ENCODE results near the gene DLG5.
A peak's percentile ranks its signal among the peaks of the same experiment; 100 is the strongest.
"Not testable (repeated sequence)": the region's sequence is repeated elsewhere in the genome, so short reads cannot be mapped to it uniquely, and the experiment has no call there.

DLG5 gene

DNA sequence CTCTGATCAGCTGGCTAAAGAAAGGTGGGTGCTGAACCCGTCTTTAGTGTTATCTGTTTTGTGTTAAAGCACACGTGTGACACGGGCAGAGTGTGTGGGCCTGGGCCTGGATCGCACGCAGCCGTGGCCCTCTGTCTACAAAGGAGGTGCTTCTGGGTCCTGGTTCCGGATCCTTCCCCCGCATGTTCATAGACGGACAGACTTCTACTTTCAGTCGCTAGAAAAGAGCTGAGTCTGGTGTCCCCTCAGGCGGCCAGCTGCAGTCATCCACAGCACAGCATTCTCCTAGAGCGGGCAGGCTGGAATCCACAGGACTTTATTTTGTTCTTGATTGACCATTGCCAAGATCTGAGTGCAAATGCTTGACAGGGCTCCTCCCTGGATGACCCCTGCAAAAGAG, 134.4 kb downstream of the DLG5 start:
- no peak for DNase-seq (ENCODE audit: low spot score)

DNA sequence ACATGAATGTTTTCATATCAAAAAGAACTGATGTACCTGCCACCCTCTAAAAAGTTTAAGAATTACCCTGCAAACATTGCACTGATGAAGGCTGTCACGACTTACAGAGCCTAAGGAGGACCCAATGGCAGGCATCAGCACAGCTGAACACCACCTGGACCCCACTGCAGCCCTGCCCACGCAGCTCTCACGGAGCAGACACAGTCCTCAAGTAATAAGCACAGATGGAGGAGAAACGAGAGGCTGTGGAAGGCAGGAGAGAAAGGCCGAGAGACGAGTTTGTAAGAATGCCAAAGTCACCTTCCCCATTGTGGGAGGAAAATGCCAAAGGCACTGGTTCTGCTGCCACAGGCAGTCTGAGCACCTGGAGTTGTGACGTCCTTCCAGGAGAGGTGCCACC, 135.0 kb downstream of the DLG5 start:
- no peak for DNase-seq (ENCODE audit: low spot score)

DNA sequence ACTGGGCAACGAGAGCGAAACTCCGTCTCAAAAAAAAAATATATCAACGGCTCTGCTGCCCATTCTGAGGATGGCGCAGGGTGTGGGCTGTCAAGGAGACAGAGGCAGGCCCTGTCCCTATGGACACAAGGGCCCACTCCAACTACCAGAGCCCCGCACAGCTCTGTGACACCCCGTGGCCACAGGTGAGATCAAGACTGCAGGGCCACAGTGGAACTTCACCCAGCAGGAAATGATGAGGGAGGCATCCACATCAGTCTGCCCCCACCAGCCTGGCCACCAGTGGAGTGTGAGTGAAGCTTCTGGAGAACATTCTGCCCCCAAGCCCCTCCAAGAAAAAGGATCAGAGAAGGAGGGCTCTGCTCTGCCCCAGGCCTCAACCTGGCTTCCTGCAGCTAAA, 136.7 kb downstream of the DLG5 start:
- no peak for DNase-seq (ENCODE audit: low spot score)

DNA sequence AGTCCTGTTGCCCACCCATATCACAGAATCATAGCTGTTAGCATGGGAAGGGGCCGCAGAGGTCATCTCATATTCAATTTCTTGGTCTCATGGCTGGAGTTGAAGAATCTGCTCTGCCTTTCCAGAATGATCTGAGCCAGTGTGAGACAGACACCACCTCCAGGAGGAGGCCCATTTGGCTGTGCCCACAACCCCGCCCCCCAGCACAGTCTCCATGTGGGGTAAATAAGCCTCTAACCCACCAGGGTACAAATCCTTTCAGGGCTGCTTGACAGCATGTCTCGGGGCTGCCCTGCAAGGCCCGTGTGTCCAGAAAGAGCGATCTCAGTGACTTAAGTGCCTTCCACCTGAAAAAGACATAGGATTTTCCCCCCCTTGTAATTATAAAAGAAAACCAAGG, 137.5 kb downstream of the DLG5 start:
- DNase-seq (ENCODE audit: low spot score) = no peak

DNA sequence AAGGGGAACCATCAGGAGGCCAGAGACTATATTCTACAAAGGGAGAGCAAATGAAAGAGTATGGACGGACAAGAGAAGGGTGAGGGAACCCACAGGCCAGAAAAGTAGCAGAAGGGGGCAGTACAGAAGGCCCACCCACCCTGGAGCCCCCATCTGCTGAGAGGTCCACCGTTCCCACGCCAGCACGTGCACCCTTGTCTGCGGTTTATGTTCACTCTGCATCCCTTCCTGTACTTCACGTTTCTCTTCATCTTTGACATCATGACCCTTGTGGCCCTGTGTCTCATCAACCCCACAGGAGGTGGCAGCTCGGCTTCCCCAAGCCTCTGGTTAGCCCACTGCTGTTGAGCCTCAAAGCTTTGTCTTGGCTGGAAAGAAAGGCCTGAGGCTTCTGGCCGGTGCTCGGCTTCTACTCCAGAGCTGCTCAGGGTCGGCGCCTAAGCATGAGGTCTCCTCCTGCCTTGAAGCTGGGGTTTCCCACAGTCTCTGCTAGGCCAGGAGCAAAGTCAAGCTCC, 138.0 kb downstream of the DLG5 start:
- no peak for DNase-seq (ENCODE audit: low spot score)

DNA sequence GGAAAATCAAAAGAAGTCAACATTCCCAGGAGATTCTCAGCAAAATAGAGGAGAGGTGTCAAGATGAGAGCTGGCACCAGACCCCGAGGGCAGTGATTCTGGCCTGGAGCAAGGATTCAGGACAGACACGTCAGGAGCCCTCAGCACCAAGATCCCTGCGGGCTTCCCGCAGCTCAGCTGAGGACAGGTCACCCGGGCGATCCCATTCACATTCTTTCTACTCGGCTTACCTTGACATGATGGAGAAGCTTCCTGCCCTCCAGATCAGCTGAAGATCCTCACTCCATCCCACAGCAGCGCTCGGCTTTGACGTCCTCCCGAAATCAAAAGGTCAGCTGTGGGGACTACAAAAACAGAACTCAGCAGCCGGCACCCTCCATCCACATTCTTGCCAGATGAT, 139.1 kb downstream of the DLG5 start:
- DNase-seq (ENCODE audit: low spot score) = no peak

DNA sequence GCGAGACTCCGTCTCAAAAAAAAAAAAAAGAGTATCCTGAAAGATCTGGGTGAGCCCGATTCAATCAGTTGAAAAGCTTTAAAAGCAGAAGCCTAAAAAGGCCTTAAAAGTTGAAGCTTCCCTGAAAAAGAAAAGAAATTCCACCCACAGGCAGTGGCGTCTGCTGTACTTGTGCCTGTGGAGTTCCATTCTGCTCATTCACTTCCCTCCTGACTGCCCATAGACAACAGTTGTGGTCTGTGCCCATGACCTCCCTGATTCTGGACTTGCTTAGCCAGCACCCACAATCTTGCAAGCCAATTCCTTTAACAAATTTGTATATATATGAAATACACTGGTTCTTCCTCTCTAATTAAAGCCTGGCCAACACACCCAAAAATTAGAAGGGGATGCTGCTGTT, 141.7 kb downstream of the DLG5 start:
- peak; percentile 85 for DNase-seq (ENCODE audit: low spot score)

DNA sequence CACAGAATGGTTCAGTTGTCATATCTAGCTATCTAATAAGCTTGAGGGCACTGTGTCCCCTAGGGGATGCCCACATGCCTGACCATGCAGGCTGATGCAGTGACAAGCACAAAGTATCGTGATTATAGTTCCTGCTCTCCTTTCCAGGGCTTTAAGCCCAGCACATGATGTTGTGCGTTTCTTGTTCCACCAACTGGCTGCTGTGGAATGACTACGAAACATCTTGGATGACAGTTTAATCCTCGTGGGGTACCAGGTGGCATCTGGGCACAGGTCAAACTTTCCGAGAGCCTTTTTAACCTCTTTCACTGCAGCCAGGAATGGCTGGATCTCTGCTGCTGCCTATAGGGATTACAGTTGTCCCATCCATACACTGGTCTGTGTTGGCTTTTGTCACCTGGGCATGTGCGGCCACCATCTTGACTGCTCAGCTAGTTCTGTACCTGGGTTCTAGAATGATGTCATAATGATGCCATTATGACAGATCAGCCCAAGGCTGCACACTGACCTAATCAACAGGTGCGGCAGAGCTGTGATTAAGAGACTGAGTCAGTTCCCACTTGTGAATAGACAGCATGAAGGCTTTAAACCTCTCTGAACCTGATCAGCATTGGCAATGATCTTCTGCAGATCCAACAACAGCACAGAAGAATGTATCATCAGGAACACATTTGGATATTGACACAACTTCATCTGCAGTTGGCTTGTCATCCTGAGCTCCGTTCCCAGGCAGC, 144.1 kb downstream of the DLG5 start:
- DNase-seq (ENCODE audit: low spot score) = no peak

DNA sequence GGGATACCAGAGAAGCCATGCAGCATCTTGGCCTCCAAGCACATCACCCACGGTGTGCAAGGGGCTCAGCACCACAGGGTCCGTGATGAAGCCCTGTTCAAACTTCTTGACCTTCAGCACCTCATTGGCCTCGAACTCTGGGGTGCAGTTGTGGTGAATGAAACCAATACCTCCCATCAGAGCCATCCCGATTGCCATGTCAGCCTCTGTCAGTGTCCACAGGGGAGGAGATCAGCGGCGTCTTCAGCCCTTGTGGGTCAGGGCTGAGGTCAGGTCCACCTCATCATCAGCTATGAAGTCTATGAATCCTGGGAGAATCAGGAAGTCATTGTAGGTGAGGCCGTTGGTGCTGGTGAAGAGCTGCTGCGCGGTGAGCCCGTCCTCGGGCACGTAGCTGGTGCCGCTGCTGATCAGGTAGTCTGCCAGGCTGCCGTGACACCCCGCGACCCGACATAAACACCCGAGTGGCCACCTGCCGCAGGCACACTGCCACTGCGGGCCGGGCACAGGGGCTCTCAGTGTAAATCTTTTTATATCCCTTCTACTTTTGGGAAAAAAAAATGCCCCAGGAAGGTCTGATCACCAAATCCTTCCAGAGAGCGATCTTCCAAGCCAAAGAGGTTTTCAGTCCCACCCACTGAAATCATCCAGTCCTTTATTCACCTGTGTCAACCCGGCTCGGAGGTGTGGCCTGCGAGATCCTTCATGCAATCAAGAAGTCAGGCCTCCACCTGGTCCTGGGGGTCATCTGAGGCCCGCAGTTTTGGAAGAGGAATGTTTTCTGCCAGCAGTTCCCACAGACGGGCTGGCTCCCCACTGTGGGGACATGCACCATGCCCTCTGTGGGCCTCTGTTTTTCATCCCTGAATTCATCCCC, 144.9 kb downstream of the DLG5 start:
- no peak for DNase-seq (ENCODE audit: low spot score)

DNA sequence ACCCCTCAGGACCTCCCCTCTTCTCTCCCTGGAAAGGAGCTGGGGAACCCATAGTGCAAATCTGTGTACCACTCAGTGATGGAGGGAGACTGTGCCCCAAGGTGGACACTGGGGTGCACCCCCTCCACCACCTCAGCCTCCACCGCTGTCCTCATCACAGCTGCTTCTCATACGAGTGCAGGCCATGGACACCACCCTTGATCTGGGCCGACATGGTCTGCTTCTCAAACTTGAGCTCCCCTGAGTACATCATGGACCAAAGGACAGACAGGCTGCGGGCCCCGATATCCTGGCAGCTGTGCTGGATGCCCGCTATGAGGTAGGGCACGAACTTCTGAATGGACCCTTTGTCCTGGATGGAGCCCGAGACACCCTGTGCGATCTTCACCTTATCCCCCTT, 146.4 kb downstream of the DLG5 start:
- no peak for DNase-seq (ENCODE audit: low spot score)

DNA sequence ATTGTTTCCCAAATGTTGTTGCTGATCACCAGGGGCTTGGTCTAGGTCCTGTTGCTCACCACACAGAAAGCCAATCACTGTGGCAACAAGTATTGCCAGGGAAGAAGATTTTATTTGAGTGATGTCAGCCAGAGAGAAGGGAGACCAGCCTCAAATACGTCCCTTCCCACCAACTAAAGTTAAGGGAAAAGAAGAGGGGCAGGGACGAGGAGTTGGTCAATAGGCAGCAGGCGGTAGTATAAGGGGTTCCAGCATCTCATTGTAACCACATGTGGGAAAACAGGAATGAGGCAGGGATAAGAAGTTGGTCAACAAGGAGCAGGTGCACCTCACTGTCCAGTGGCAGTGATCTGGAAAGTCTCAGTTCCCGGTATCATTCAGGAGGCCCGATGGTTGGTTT, 150.1 kb downstream of the DLG5 start:
- DNase-seq (ENCODE audit: low spot score) = no peak

DNA sequence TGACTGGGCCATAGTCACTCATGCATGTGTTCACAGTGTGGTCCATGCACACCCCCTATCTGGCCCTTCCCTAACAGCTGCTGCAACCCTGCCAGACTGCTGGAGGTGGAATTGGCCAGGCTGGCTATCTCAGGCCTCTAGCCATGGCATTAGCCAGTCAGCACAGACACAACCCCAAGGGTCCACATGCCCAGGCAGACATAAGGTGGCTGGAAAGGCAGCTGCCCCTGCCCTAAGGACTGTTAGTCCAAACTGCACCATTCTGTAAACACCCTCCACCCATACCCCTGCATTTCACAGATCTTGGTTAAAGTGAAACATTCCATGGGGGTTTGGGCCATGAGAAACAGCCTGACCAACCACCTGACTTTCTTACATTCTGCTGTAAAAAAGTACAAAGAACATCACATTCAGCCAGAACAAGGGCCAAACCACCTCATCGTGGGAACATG, 151.6 kb downstream of the DLG5 start:
- DNase-seq (ENCODE audit: low spot score) = no peak

DNA sequence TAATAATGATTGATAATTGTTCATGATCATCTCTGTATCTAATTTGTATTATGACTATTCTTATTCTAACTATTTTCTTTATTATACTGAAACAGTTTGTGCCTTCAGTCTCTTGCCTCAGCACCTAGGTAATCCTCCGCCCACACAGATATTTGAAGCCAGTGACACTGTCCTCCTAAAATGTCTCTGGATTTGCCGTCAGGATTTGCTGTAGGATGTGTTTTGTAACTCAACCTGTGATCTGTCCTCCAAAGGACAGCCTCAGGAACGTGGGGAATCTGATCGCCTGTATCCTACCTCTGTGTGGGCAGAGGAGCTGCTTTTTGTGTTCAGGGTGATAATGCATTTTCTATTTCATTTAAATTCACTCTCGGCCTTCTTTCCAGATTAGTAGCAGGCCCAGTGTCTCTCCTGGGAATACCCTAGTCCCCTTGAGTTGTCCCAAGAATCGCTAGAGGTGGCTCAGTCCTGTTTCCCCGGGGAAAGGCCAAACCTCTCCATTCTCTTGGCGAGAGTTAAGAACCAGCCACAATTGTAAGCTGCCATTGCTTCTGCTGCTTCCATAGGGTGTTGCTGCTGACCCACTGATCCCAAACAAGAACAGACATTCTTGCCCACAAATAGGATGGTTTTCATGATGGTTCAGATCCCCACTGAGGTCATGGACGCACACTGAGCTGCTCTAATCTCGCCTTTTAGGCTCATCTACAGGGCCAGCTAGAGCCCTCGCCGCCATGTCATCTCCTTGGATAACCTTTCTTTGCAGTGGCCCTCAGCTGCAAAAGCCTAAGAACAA, 152.7 kb downstream of the DLG5 start:
- no peak for DNase-seq (ENCODE audit: low spot score)

DNA sequence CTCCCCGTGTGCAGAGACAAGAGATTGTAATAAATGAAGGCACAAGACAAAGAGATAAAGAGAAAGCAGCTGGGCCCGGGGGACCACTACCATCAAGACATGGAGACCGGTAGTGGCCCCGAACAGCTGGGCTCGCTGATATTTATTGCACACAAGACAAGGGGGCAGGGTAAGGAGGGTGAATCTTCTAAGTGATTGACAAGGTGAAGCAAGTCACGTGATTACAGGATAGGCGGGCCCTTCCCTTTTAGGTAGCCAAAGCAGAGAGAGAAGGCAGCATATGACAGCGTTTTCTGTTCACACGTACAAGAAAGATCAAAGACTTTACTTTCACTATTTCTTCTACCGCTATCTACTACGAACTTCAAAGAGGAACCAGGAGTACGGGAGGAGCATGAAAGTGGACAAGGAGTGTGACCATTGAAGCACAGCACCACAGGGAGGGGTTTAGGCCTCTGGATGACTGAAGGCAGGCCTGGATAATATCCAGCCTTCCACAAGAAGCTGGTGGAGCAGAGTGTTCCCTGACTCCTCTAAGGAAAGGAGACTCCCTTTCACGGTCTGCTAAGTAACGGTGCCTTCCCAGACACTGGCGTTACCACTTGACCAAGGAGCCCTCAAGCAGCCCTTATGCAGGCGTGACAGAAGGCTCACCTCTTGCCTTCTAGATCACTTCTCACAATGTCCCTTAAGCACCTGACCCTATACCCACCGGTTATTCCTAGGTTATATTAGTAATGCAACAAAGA, 153.5 kb downstream of the DLG5 start:
- DNase-seq (ENCODE audit: low spot score) = not testable (repeated sequence)

DNA sequence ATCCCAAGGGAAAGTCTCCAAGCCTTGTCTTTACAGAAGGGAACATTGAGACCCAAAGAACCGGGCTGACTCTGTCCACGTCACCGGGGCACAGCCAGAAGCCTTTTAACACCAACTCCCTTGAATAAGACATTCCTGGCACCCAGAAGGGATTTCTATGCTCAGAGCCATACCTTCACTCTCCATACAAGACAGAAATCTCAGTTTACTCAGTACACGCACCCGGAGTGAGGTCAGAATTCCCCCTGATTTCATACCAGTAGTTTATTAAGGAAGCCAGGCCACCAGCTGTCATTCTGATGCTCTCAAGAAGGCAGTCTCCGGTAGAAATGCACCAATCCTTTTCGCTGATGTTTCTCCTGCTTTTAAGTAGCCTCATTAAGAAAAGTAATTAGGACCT, 154.7 kb downstream of the DLG5 start:
- no peak for DNase-seq (ENCODE audit: low spot score)

DNA sequence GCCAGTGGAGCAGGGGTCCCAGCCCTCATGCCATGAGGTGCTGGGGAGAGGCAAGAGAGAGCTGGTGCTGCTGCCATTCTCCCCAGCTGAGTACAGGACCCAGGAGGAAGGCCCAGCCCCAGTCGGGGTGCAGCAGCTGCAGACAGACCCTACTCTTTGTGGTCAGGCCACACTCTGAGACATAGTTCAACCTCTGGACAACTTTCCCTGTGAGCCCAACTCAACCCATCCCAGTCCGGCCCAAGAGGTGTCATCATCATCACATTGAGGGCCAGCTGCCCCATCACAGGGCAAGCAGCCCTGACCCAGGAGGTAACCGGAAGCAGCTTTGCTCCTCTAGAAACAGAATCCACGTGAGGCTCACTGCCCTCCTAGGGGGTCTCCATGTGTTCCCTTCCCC, 155.1 kb downstream of the DLG5 start:
- DNase-seq (ENCODE audit: low spot score) = no peak

DNA sequence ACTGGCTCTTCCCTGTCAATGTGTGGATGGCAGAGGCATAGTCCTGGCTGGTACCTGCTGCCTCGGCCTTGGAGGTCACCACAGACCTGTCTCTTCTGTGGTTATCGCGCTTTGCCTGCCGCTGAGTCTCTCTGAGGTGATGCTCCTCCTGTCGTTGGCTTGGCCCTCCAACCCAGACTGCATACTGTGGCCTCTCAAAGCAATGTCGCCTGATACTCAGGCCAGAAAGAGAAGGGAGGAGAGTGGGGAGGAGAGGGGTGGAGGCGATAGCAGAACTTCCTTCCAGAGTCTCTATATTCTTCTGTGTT, 155.7 kb downstream of the DLG5 start:
- DNase-seq (ENCODE audit: low spot score) = no peak

DNA sequence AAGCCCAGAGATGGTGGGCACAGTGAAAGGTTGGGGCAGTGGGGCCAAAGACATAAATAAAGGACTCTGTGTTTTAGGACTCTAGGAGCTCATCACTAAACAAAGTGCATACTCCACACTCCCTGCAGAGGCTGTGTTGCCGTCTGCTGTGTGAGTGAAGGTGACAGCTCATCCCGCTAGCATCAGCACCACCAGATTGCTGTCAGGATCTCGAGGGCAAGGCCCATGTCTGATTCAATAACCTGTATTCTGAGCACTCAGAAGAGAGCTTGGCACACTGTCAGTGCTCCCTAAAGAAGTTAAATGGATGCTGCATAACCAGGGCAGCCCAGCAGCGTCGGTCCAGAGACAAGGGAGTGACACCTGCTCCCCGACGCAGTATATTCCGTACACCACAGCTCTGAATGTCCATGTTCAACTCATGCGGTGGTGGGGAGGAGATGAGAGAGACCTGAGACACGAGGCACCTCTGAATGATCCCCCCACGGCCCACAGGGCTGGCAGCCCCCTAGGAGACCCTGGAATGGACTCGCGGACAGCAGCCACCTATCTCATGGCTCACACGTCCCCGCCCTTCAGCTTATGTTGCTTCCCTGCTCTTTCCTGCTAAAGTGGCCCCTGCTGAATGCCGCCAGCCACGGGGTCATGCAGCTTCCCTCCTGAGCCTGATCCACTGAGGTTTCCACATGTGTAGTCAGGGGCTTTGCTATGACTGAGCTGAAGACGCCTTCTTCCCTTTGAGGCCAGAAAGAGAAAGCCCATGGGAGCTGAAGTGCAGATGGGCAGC, 156.3 kb downstream of the DLG5 start:
- DNase-seq (ENCODE audit: low spot score) = no peak

DNA sequence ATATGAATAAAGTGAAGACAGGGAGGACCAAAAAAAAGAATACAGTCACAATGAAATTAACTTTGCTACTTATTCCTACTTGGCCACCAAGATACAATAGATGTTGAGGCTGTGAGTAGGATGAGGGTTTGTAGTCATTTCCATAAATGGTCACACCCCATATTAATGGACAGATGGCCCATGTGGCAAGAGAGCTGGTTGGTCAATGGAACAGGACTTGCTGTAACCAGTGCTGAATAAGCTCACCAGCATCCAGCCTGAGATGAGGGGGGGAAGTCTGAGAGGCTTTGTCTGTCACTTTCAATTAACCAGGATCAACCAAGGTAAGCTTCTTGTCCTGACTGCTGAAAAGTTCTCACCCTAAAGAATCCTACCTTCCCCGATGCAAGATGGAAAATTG, 158.5 kb downstream of the DLG5 start:
- DNase-seq (ENCODE audit: low spot score) = no peak

DNA sequence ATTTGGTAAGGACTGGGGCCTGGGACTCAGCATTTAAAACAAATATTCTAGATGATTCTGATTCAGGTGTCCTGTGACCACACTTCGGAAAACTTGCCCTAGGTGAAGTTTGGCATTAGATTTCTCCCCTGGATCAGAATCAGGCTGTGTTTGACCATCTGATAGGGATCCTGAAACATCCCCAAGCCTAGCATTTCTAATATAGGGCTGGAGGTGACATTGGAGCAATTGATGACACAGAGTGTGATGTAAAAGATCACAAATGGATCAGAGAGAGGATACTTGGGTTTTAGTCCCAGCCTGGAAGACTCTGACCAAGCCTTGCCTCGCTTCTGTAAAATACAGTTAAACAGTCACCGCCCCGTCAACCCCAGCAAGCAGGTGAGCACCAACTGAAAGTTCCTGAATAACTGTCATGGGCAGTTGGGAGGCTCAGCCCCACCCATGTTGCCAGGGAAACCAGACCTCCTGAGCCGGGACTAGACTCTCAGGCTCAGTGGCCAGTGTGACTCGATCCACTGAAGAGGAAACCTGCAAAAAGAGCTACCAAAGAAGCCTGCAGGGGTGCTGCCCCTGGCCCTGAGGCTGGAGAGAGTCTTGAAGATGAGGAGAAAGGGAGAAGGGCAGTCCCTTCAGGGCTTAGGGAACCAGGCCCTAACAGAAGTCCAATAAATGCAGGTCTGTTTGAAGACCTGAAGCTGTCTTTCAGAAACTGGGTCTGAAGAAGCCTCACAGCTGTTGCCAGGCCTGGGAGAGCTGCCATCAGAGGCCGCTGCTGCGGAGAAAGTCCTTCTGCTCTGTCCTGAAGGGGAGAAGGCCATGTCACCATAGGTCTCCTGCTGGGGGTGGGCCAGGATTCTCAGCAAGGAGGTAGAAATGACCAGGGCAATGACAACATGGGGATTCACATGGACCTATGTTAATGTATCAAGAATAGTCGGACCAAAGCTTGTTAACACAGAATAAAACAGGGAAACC, 162.8 kb downstream of the DLG5 start:
- DNase-seq (ENCODE audit: low spot score) = peak; percentile 37

Data from AG20443 (cell line).